HG02759 (cell line): ENCODE data around the gene ADAMTS2.

Experiments used
- ATAC-seq: cut with Tn5 transposase; IDR thresholded peaks from one replicate; pipeline ENCODE4 v1.9.1; 2021; ENCODE audit warnings: mild to moderate bottlenecking, moderate library complexity; ENCODE audit not compliant: unreplicated experiment

Gene ADAMTS2

DNA sequence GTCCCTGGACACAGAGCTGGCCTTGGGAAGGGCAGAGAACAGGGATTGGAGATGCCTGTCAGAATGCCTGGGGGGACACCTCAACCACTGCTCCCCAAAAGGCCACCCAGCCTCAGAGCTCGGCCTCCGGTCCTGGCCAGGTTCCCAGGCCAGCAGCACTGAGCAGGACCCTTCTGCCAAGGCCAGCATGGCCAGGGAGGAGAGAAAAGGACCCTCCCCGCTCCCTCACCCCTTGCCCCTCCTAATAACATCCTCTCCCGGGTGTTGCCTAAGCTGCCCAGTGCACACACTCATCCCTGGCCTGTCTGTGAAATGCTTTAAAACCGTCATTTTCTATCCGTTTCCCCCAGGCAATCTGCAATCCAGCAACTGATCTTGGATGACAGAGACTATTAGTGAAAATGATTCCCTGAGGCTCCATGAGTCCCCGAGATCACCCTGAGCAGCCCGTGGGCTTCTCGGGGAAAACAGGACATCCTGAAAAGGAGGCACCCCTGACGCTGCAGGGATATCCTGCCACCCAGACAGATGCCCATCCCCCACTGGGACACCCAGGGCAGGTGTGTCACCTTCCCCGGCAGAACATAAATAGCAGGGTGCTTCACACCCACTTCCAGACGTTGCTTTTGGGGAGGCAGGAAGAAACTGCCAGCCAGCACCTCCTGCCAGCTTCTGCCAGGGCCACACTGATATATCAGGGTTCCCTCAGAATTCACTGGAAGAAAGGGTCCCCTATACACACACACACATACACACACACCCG, 75.3 kb downstream of the ADAMTS2 start:
- no peak for ATAC-seq

DNA sequence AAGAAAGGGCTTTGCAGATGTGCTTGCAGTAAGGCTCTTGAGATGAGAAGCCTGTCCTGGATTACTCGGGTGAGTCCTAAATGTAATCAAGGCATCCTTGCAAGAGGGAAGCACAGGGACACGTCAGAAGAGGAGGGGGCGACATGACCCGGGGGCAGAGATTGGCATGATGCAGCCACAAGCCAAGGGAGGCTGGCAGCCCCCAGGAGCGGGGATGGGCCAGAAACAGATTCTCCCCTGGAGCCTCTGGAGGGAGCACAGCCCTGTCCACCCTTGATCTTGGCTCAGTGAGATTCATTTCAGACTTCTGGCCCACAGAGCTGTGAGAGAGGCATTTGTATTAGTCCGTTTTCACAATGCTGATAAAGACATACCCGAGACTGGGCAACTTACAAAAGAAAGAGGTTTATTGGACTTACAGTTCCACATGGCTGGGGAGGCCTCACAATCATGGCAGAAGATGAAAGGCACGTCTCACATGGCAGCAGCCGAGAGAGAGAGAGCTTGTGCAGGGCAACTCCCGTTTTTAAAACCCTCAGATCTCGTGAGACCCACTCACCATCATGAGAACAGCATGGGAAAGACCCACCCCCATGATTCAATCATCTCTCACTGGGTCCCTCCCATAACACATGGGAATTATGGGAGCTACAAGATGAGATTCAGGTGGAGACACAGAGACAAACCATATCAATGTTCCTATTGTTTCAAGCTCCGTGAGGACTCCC, 76.1 kb downstream of the ADAMTS2 start:
- no peak for ATAC-seq

DNA sequence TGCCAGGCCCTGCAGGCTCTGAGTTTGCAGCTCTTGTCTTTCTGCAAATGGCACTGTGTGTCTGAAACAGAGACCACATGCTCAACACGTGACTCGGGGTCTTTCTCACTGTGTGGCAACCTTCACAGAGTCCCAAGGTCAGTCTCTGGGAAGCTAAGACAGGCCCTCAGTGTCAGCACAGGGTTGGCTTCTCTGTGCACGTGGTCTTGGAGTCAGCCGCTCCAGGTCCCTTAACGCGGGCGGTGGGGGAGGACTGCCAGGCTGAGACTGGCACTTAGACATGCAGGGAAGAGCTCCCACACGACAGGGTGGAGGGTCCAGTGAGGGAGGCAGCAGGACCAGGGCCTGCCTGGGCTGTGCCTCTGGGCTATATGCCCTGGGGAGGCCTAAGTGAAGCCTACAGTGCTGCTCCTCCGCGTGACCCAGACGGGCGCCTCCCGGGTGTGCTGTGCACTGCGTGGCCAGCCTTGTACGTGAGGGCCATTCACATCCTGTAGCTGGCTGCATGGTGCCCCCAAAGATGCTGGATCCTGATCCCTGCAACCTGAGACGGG, 76.8 kb downstream of the ADAMTS2 start:
- ATAC-seq = no peak

DNA sequence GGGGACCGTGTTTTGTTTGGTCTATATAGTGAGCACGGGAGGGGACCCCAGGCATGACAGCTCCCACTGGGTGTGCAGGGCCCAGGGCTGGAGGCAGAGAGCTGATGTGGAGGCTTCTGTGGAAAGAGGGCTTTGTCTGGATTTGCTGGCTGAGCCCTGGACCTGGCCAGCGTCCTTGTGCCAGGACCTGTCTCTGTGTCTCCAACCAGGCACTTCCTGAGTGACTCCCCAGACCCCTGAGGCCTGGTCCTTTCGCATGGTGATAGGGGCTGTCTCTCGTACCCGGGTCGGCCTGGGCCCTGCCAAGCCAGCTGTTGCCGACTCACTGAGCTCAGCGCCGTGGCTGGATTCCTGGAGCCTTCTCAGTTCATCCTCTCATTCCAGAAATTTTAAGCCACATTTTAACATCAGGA, 77.6 kb downstream of the ADAMTS2 start:
- ATAC-seq = no peak

DNA sequence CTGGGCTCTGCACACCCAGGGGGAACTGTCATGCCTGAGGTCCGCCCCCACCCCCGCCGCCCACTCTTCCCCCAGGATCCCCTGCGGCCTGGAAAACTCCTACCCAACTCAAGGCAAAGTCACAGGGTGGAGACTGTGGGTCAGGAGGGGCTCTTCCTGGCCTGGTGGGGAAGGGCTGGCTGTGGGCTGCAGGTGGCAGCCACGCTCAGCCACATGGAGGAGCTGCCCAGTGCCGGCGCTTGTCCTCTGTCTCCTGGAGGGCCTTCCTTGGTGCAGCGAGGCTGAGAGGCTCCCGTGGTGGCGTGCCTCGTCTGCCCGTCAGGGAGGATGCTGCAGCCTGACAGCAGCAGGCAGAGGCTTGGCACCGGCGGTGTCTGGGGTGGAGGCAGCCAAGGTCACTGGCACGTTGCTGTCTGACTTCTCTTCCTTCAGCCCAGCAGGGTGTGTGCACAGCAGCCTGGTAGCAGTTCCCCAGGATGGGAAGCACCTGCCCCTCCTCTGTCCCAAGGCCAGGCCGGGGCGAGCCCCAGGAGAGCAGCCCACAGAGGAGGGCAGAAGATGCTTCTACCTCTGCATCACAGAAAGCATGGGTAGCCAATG, 78.1 kb downstream of the ADAMTS2 start:
- ATAC-seq = no peak

DNA sequence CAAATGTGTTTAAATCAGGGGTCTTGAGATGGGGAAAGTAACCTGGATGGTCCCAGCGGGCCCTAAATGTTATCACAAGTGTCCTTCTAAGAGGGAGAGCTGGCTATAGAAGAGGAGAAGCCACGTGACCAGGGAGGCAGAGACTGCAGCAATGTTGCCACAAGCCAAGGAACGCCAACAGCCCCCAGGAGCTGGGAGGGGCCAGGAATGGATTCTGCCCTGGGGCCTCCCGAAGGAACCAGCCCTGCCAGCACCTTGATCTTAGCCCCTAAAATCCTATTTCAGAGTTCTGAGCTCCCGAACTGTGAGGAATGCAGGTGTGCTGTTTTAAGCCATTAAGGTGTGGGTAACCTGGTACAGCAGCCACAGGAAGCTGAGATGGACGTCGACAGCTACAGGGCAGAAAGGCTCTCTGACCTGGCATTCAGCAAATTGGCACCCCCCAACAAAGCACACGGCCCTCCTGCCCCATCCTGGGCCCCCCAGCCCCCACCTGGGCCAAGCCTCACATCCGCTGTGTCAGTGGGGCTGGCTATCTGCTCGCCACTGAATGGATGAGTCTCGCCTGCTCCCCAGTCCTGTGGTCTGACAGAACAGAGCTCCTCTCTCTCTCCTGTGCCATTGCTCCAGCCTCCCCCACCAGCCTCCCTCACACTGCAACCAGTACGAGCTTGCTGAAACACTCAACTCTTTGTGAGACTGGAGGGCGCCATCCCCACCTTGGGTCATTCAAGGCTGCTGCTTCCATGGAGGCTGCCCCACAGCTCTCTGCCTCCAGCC, 78.8 kb downstream of the ADAMTS2 start:
- ATAC-seq = no peak

DNA sequence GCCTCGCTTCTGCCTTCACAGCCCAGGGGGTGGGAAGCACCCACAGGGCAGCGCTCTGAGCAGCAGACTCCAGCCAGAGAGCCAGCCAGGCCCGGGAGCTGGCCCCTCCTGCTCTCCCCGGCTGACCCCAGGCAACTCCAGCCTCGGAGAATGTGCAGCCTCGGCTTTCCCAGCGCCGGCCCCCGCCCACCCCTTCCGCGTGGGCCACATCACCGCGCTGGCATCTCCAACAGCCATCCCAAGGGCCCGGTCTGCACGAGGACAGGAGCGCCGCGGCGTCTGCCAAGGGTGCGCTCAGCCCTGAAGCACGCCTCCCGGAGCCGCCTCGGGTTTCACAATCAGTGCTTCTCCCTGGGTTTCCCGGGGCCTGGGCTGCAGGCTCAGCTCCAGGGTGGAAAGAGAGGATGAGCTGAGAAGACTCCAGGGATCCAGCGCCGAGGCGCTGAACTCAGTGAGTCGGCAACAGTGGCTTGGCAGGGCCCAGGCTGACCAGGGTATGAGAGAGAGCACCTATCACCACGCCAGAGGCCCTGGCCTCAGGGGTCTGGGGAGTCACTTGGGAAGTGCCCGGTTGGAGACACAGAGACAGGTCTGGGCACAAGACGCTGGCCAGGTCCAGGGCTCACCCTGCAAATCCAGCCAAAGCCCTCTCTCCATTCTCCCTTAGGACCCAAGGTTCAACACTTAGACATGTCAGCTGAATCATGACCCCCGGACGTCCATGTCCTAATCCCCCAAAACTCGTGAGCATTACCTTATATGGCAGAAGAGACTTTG, 79.6 kb downstream of the ADAMTS2 start:
- no peak for ATAC-seq

DNA sequence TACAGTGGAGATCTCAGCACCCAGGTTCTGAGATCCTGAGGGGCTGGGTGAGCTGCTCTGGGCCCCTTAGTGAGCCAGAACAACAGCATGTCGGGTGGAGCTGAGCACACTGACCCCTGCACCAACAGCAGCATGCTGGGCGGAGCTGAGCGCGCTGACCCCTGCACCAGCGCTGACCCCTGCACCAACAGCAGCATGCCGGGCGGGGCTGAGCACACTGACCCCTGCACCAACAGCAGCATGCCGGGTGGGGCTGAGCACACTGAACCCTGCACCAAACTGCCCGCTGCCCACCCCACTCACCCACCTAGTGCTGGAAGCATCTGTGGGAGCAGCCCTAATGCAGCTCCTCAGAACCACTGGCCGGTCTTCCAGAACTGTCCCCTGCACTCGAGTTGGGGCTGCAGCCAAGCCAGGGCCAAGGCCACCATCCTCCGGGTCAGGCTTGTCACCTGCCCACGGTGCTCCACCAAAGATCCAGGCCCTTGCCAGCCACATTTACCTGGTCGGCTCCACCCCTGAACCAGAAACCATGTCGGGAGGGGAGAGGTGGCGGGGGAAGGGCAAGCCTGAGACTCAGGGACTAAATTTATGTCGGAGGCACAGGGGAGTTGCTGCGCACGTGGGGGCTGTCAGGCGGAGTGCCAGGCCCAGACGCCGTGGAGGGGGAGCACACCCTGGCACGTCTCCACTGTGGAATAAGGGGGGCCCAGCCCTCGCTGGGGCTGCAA, 80.3 kb downstream of the ADAMTS2 start:
- ATAC-seq = no peak

DNA sequence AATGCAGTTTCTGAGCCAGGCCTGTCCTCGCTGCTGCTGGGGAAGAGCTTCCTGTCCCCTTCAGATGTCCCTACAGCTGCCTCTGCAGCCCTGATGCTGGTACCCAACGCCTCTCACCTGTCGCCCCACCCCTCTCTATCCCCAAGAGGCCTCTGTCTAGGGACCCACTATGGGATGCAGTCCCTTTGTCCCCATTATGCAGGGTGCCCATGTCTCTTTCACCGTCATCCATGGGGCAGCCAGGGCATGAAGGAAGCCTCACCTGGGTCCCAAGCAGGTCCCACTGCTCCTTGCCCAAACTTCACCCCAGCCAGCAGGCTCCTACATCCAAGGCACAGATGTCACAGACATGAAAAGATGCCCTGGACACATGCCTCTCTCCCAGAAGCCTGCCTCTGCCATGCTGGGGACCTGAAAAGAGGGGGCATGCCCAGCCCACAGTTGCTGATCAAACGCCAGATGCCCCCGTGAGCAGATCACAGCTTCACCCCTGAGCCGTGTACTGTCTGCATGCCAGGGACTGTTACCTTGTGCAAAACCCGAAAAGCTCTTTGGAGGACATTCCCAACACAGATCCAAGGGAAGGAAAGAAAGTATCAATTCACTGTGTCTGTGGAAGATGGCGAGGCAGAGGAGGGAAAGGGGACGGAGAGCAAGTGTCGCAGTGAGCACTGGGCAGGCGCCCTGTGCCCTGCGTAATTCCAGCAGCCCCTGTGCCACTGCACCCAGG, 81.0 kb downstream of the ADAMTS2 start:
- ATAC-seq = no peak

DNA sequence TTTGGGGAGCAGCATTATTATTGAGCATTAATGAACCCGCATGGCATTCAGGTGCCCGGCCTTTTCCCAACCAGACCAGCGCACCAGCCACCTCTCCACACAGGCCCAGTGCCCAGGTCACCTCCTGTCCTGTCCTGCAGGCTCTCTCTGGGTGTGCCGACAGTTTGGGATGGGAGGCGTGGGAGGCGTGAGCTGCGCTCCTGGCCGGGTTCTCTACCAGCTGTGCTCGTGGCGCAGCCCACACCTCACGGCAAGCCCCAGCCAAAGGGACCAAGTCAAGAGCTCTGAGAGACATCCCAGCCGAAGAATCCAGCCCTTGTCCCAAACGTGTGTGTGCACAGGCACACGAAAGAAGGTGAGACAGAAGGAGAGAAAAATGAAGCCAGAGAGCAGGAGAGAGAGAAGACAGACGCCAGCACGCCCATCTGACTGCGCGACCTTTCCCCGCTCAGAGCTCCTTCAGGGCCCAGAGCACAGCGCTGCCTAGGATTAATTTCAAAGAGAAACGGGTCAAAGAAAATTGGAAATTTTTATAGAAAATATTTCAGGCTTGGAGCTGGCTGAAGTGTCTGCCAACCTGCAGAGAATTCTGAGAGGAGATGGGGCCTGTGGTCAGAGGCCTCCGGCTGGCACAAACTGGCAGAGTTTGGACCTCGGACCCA, 81.7 kb downstream of the ADAMTS2 start:
- no peak for ATAC-seq

DNA sequence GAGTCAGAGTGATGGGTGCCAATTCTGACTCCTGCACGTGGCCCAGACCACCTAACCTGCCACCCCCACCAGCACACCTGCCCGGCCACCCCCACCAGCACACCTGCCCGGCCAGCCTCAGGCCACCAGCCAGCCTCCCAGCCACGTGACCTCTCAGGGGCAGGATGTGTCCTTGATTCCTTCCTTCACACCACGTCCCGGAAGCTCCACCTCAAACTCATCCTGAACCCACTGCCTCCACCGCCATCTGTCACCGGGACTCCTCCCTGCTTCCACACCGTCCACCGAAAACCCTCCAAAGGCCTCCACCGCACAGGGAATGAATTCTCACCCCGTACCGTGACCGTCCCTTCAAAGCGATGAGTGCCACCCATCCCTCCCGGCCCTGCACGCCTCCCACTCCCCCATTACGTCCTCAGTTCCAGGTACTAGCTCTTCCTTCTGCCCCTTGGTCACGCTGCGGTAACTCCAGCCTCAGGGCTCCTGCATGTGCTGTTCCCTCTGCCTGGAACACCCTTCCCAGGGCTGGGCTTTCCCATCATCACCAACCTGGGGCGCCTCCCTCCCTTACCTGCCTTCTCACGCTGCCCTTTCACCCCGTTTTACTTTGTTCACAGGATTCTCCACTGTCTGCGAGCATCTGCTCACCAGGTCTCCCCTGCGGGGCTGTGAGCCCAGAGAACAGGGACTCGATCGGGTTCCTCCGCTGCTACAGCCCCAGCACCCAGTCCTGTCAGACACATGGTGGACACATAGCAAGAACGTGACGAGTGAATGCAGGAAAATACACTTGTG, 82.9 kb downstream of the ADAMTS2 start:
- ATAC-seq = no peak

DNA sequence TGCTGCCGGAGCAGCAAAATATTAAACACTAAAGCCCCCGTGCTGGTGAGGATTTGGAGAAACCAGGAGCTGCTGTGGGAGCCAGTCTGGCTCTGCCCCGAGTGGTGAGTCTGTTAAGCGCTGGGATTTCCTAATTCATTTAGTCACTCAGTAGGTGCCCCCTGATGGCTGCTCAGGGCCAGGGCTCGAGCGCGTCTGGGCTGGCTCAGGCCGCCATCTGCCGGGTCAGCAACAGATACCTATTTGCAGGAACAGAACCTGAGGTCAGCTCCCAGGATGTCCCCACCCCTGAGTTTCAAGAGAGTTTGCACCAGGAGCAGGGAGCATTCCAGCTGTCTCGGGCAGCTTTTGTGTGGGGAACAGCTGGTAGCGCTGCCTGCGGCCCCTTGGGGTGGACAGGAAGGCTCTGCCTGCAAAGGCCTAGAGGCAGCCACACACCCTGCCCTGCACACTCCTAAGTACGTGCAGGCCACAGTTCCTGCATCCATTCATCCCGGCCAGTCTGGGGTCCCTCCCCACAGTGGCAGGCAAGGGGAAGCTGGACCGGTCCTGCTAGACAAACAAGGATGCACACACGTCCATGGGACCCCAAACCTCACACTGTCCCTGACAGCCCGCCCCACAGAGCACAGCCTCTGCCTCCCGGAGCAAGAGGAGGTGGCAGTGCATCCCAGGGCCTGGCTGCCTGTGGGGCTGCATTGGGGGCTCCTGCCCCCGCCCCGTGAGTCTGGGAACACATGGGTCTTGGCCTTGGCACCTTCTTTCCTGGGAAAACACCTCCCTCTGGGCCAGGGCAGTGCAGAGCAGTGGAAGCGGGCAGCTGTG, 83.7 kb downstream of the ADAMTS2 start:
- no peak for ATAC-seq

DNA sequence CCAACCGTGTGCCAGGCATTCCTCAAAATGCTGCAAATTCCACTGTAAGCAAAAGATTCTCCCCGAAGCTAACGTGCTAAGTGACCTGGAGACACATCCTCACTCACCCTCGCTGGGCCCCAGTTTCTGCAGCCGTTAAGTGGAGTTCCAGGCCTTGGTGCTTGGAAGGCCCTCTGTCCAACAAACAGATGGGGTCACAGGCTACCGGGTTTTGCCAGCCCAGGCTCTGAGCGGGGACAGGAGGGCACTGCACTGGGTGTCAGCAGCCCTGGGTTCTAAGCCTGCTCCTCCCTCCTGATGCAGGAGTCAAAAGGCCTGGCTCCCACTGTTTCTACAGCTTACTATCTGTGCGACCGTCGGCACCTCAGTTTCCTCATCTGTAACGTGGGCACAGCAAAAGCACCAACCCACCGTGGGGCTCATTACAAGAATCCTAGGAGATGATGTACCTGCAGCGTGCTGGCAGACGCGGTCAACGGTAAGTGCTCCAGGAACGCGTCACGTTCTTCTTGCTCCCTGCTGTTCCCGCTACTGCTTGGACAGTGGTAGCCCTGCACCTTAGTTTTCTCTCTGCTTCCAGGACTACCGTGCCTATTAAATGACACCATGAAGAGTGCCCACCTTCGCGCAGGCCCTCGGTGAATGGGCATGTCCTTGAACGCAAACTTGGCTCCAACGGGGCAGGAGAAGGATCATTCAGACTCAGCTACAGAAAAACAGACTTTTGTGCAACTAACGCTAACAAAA, 84.8 kb downstream of the ADAMTS2 start:
- ATAC-seq = no peak

DNA sequence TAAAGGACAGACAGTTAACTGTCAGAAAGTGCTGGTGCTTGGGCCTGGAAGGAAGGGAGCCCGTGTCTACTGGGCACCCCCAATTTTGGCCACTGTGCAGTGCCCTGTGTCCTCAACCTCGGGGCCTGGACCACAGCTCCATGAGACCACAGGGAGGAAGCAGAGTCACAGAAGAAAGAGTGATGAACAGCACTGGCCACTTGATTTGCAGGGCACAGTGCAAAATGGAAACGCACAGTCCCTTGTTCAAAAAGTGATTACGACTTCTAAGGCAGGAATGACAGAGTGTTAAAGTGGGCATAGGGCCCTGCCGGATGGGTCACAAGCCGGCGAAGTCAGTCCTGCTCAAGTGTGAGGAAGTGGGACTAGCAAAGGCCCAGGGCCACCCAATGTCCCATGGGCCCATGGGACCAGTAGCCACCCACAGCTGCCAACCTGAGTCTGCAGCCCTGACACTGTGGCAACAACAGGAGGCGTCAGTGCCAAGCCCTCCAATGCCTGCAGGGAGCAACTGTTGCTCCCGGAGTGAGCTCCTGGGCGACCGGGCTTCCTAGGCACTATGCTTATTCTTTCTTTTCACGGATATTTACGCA, 85.4 kb downstream of the ADAMTS2 start:
- ATAC-seq = no peak

DNA sequence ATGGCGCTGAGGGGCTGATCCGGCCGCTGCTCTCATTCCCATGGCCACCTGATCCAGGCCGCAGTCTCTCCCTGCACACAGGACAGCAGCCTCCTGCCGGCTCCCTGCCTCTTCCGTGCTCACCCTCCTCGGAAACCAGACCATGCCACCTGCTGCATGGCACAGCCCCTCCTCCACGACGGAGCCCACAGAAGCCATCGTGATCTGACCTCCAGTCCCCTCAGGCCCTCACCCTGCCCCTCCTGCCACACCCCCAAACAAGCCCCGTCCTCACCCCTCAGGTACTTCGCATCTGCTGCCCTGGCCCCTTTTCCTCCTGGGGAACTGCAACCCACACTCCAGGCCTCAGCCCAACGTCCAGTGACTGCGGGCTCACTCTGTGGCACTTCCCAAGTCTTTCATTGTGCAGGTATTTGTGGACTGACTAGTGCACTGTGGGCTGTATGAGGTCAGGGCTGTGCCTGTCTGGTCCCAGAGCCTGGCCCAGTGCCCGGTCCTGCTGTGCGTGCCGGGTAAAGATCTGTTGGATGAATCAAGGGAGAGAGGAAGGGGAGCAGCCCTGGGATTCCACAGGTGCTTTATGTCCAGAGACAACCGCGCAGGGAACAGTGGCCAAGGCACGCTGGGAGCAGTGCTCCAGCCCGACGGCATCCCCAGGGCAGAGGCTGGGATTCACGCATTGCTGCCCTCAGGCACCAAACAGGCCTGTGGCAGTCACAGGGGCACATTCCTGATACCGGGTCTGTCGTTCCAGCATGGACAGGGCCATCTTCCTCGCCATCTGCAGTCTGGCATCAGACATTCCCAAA, 86.1 kb downstream of the ADAMTS2 start:
- no peak for ATAC-seq
